GM21786 (cell line): ENCODE measurements around the gene PPP4C.
"Not testable (repeated sequence)": the region's sequence is repeated elsewhere in the genome, so short reads cannot be mapped to it uniquely, and the experiment has no call there.

Experiments
- ATAC-seq: cut with Tn5 transposase; IDR thresholded peaks from one replicate; pipeline ENCODE4 v1.9.1; 2021; ENCODE audit not compliant: unreplicated experiment

The PPP4C gene

DNA sequence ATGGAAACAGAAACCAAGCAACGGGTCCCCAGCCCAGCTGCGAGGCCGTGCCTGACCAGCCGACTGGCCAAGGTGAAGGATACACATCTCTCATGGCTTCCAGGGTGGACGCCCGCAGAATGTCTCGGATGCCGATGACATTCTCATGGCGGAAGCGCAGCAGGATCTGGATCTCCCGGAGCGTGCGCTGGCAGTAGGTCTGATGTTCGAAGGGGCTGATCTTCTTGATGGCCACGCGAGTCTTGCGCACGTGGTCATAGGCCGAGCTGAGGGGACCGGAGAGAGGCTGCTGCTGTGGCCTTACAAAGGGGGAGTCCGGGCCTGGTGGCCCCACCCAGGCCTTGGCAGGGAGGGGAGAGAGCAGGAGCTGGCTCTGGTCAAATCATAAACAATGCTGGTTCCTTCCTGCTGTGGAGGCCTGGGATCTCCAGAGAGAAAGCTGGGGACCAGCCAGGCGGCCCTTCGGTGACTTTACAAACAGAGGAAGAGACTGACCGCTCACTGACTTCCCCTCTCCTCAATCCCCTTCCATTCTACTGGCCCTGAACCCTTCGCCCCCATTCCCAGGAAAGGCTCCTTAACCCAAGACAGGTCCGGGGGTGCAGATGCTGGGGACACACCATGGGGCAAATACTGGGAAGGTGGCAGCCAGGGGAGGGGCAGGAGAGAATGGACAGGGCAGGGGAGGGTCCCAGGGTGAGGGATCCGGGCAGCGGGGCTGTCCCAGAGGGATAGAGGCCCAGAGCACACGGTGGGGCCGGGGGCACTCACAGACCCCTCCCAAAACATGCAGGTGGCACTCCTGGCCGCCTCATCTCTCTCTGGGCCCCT lies 46.2 kb downstream of the PPP4C start:
- no peak for ATAC-seq

DNA sequence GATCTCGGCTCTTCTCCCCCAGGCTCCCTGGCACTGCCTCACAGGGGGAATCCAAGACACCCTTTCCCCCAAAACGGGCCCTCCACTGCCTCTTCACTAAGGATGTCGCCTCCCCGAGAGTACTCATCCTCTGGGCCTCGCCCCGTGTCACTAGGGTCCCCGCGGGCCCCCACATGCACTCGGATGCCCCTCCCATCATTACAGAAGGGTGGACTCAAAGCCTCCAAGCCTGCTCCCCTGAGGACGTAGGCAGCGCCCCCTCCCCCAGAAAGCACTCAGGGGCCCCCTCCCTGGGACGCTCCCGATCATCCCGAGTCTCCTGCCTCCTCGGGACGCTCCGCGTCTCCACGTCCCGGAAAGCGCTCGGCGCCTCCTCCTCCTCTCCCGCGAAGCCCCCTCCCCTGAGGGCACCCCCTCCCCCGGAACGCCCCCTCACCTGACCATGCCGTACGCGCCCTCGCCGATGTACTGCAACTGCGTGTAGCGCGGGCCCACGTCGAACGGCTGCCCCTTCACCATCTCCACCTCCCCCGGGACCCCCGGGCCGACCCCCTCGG lies 46.9 kb downstream of the PPP4C start:
- ATAC-seq = no peak

DNA sequence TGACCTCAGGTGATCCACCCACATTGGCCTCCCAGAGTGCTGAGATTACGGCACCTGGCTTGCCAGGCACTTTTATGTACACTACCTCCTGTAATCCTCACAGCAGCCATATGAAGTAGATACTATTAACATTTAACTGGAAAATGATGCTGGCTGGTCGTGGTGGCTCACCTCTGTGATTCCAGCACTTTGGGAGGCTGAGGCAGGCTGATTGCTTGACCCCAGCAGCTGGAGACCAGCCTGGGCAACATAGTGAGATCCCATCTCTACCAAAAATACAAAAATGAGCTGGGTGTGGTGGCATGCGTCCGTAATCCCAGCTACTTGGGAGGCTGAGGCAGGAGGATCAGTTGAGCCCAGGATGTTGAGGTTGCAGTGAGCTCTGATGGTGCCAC lies 49.2 kb downstream of the PPP4C start:
- ATAC-seq = no peak

DNA sequence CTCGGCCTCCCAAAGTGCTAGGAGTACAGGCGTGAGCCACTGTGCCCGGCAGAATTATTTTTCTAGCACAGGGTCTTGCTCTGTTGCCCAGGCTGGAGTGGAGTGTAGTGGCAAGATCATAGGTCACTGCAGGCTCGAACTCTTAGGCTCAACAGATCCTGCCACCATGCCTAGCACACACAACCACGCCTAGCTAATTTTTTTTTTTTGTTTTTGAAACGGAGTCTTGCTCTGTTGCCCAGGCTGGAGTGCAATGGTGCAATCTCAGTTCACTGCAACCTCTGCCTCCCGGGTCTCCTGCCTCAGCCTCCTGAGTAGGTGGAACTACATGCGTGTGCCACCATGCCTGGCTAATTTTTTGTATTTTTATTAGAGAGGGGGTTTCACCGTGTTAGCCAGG lies 49.9 kb downstream of the PPP4C start:
- ATAC-seq = not testable (repeated sequence)

DNA sequence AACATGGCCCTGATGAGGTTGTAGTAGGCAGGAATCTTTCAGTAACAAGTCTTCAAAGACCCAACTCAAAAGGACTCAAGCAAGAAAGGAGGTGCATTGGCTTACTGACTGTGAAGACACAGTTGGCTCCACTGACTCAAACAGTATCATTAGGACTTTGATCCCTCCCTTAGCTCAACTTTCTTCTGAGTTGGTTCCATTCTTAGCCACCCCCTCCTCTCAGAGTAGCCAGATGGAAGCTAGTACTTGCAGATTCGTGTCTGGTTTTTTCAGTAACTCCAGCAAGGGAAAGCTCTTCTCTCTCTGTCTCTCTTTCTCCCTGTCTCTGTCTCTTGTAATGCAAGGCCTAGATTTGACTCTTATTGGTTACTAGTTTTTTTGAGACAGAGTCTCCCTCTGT lies 52.2 kb downstream of the PPP4C start:
- no peak for ATAC-seq

DNA sequence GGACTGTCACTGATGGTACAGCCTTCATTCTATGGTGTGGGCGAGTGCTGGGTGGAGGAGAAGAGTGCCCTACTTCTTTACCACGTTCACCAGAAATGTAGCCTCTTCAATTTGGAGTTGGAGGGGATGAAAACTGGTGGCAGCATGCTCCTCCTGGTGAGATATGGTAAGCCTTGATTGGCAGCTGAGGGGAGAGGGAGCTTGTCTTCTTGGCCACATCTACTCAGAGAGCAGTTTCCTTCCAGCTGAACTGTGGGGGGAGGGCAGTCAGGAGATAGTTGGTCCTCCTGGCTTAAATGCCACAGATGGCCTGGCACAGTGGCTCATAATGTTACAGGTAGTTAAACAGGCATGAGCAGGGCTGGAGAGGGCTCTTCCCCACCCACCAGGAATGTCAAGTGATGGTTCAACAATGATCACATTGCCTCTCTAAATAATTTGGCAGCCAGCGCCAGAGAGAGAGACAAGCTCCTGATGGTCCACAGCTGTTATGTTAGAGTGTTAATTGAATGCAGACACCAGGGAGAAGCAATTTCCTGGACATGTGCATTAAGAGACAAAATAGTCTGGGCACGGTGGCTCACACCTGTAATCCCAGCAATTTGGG lies 56.2 kb downstream of the PPP4C start:
- no peak for ATAC-seq

DNA sequence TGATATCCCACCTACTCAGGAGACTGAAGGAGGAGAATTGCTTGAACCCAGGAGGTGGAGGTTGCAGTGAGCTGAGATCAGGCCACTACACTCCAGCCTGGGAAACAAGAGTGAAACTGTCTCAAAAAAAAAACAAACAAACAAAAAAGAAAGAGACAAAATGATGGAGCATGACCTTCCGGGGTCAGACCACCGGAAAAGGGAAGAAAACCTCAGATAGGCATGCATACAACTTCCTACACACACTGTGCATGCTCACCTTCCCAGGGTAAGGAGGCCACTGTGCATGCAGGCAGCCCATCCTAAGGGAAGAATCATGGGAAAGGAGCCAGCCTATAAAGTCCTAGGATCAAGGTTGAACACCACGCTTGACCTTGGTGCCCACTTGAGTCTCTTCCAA lies 56.8 kb downstream of the PPP4C start:
- ATAC-seq = no peak
